ENCODE results near the gene SPACA7.

Gene SPACA7

GRCh38 chr13:112477070-112477619 lies 101.0 kb downstream of the SPACA7 start:
- no peaks in the 10 kb centered on the region for H3K27me3 ChIP-seq
- TF ChIP-seq CTCF (IDR thresholded peaks at IDR 0.05), result no peak
- no peak overlapping the region for H3K4me3 ChIP-seq (ENCODE audit: low read depth in 1 of 2, low read length in 1 of 2)
- H3K27ac ChIP-seq, result no peak overlapping the region
- H3K36me3 ChIP-seq, result no peaks in the 10 kb centered on the region
- H3K4me1 ChIP-seq (ENCODE audit: control insufficient read depth in 1 of 2, insufficient read depth in 1 of 2, low read depth in 1 of 2, low read length in 1 of 2), result no peaks in the 10 kb centered on the region
- no peaks in the 10 kb centered on the region for H3K9me3 ChIP-seq

- H3K9me3 ChIP-seq, result no peaks in the 10 kb centered on the region
- TF ChIP-seq CTCF (IDR thresholded peaks at IDR 0.05), result no peak
- peaks cover 13% of the 10 kb centered on the region for H3K36me3 ChIP-seq
- no peak overlapping the region for H3K27ac ChIP-seq
- no peaks in the 10 kb centered on the region for H3K27me3 ChIP-seq
- H3K4me1 ChIP-seq (ENCODE audit: control insufficient read depth in 1 of 2, insufficient read depth in 1 of 2, low read depth in 1 of 2, low read length in 1 of 2), result no peaks in the 10 kb centered on the region
- no peak overlapping the region for H3K4me3 ChIP-seq (ENCODE audit: low read depth in 1 of 2, low read length in 1 of 2)
Observed at GRCh38 chr13:112479389-112479788, 103.2 kb downstream of the SPACA7 start.

GRCh38 chr13:112481458-112481857 lies 105.3 kb downstream of the SPACA7 start:
- no peak overlapping the region for H3K4me3 ChIP-seq (ENCODE audit: low read depth in 1 of 2, low read length in 1 of 2)
- TF ChIP-seq CTCF (IDR thresholded peaks at IDR 0.05), result no peak
- no peak overlapping the region for H3K27ac ChIP-seq
- H3K9me3 ChIP-seq, result no peaks in the 10 kb centered on the region
- H3K36me3 ChIP-seq, result peaks cover 33% of the 10 kb centered on the region
- no peaks in the 10 kb centered on the region for H3K27me3 ChIP-seq
- H3K4me1 ChIP-seq (ENCODE audit: control insufficient read depth in 1 of 2, insufficient read depth in 1 of 2, low read depth in 1 of 2, low read length in 1 of 2), result no peaks in the 10 kb centered on the region

- no peak for TF ChIP-seq CTCF (IDR thresholded peaks at IDR 0.05)
Observed at GRCh38 chr13:112483299-112483698, 107.1 kb downstream of the SPACA7 start.

More at GRCh38 chr13:112483299-112483698, 107.1 kb downstream of the SPACA7 start:
- no peaks in the 10 kb centered on the region for H3K4me1 ChIP-seq (ENCODE audit: control insufficient read depth in 1 of 2, insufficient read depth in 1 of 2, low read depth in 1 of 2, low read length in 1 of 2)
- H3K27me3 ChIP-seq, result no peaks in the 10 kb centered on the region
- no peaks in the 10 kb centered on the region for H3K9me3 ChIP-seq
- peaks cover 41% of the 10 kb centered on the region for H3K36me3 ChIP-seq
- H3K27ac ChIP-seq, result no peak overlapping the region
- no peak overlapping the region for H3K4me3 ChIP-seq (ENCODE audit: low read depth in 1 of 2, low read length in 1 of 2)
